GM12891 (cell line): Measurements from ENCODE around the gene PLEKHM2.

Experiments
- DNase-seq: peaks from one replicate; pipeline ENCODE4 v3.0.0; 2011; ENCODE audit warnings: low spot score; ENCODE audit not compliant: insufficient read length
- FAIRE-seq: peaks from 2 replicates; lab custom pipeline; 2011; peaks lifted over from hg19 to GRCh38; lab: Jason Lieb, UNC
- PAX5 ChIP-seq: IDR thresholded peaks from 2 replicates; pipeline ENCODE4 v1.6.1; 2011; ENCODE audit warnings: low read length, moderate library complexity, mild to moderate bottlenecking; ENCODE audit not compliant: insufficient read depth, severe bottlenecking
- POLR2A ChIP-seq: IDR thresholded peaks from 2 replicates; pipeline ENCODE4 v1.6.1; 2011; ENCODE audit warnings: low read depth, low read length, control low read depth
- POLR2AphosphoS5 ChIP-seq: IDR thresholded peaks from 2 replicates; pipeline ENCODE4 v1.6.1; 2011; ENCODE audit warnings: low read depth, low read length, control low read depth
- POU2F2 ChIP-seq: IDR thresholded peaks from 2 replicates; pipeline ENCODE4 v1.6.1; 2011; ENCODE audit warnings: low read depth, mild to moderate bottlenecking, control low read depth, low read length, moderate library complexity
- SPI1 ChIP-seq: IDR thresholded peaks from 2 replicates; pipeline ENCODE4 v1.6.1; 2011; ENCODE audit warnings: low read depth, low read length, control low read depth
- TAF1 ChIP-seq: IDR thresholded peaks from 2 replicates; pipeline ENCODE4 v1.6.1; 2011; ENCODE audit warnings: low read depth, low read length, control low read depth

The PLEKHM2 gene

DNA sequence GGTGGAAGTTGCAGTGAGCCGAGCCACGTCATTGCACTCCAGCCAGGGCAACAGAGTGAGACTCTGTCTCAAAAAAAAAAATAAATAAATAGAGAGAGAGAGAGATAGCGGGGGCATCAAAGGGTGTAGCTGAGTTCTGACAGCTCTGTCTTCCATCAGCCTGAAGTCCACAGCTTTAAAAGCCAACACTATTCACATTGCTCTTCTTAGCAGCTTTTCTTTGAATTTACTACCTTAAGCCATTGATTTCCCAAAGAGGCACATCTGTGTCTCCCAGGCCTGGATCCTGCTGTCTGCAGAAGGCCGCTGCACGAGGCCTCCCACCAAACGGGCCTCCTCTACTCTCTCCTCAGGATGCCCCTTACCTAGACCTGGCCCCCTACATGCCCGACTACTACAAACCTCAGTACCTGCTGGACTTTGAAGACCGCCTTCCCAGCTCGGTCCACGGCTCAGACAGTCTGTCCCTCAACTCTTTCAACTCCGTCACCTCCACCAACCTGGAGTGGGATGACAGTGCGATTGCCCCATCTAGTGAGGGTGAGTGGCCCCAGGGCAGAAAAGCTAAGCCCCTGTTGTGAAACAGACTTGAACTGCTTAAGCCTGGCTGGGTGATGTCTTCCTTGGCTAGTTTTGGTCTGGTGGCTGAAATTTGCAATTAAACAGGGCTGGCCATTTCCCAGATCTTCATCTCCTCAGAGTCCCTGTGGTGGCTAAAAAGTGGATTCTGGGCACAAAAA, 35.4 kb downstream of the PLEKHM2 start:
- no peak for FAIRE-seq

DNA sequence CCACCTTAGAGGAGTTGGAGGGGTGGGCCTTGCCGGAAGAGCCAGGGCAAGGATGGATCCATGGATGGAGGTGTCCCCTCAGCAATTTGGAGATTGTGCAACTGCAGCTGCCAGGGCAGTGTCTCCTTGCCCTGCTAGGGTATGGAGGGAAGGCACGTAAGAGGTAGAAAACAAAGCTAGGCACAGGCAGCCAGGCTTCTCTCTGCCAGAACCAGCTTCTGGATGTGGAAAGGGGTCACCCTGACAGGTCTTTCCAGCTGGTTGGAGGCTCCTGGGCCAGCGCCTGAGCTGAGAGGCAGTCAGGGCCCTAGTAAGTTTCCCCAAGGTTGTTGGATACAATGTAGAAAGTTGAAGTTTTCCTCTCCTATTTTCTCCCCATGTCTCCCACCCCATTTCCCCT, 36.7 kb downstream of the PLEKHM2 start:
- TF ChIP-seq SPI1 = no peak
- TF ChIP-seq POLR2AphosphoS5 = no peak
- no peak for TF ChIP-seq POLR2A
- no peak for TF ChIP-seq POU2F2
- no peak for TF ChIP-seq TAF1
- no peak for TF ChIP-seq PAX5
- no peak for FAIRE-seq

More for the DNA sequence above, 35.4 kb downstream of the PLEKHM2 start:
- no peak for DNase-seq
- TF ChIP-seq PAX5 (no peak), POLR2AphosphoS5 (no peak), TAF1 (no peak), POU2F2 (no peak), SPI1 (no peak), POLR2A (no peak)

DNA sequence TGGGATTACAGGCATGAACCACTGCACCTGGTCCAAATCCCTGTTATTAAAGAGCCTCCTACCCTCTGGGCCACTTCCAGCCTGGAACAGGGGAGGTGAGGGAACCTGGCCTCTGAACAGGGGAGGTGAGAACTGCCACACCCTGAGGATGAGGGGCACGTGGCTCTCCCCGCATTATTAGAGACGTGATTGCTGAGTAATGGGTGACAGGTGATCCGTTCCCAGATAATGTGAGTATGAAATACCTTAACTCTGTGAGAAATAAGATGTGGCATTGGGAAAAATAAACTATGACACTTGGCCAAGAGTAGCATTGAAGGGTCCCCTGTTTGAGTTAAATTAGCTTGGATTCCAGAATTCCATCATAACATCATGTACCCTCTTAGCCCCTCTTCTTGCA, 38.3 kb downstream of the PLEKHM2 start:
- DNase-seq (no peak), FAIRE-seq (no peak)
- no peak for TF ChIP-seq PAX5
- TF ChIP-seq POU2F2 = no peak
- no peak for TF ChIP-seq POLR2A
- no peak for TF ChIP-seq SPI1
- TF ChIP-seq POLR2AphosphoS5 = no peak
- no peak for TF ChIP-seq TAF1

More for the DNA sequence above, 36.7 kb downstream of the PLEKHM2 start:
- no peak for DNase-seq

DNA sequence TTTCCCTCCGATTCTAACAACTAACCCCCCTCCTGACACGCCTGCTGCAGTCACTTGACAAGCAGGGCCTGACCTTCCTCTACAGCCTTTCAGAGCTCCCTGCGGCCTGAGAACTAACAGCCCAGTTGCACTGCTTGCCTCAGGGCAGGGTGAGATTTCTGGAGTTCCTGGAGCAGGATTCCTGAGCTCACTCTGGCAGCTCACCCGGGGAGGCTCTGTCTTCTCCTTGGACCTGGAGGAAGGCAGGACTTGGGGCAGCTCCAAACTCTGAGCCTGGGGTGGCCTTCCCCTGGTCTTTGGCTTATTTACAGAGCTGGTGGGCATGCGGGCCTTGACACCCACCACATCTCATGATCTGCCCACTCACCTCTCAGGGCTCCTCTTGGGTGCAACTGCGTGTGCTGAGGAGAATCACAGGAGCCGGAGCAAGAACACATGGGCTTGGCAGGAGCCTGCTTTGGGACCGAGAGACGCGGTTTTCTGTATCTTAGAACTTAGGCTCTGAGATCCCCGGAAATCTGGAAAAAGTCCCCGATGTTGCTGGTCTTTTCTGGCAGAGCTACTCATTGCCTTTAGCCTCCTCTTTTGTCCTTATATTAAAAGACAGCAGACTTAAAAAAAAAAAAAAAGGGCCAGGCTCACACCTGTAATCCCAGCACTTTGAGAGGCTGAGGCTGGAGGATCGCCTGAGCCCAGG, 38.9 kb downstream of the PLEKHM2 start:
- DNase-seq = no peak
- FAIRE-seq = no peak
- no peak for TF ChIP-seq SPI1
- TF ChIP-seq POLR2A = no peak
- TF ChIP-seq POLR2AphosphoS5 = no peak
- TF ChIP-seq POU2F2 = no peak
- no peak for TF ChIP-seq TAF1

DNA sequence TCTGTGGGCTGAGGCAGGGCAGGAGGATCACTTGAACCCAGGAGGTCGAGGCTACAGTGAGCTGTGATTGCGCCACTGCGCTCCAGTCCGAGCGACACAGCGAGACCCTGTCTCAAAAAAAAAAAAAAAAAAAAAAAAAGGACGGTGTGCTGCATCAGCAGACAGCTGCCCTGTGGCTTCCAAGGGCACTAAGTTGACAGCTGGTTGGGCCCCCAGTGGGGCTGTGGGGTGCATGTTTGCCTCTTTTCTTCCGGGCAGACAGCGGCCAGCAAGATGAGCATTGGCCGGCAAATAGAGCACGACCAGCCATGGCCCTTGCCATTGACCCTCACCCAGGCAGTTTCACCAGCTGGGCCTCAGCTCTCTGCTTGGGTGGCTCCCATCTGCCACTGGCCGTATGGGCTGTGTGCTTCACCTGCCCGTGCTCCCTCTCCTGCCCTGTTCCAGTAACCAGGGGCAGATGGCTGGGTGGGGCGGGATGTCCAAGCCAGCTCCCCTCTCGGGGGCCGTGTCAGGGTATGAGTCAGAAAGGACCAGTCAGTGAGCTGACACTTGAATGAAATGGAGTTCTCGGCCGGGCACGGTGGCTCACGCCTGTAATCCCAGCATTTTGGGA, 39.6 kb downstream of the PLEKHM2 start:
- FAIRE-seq (no peak), DNase-seq (no peak)
- TF ChIP-seq POLR2A (no peak), POU2F2 (no peak)

DNA sequence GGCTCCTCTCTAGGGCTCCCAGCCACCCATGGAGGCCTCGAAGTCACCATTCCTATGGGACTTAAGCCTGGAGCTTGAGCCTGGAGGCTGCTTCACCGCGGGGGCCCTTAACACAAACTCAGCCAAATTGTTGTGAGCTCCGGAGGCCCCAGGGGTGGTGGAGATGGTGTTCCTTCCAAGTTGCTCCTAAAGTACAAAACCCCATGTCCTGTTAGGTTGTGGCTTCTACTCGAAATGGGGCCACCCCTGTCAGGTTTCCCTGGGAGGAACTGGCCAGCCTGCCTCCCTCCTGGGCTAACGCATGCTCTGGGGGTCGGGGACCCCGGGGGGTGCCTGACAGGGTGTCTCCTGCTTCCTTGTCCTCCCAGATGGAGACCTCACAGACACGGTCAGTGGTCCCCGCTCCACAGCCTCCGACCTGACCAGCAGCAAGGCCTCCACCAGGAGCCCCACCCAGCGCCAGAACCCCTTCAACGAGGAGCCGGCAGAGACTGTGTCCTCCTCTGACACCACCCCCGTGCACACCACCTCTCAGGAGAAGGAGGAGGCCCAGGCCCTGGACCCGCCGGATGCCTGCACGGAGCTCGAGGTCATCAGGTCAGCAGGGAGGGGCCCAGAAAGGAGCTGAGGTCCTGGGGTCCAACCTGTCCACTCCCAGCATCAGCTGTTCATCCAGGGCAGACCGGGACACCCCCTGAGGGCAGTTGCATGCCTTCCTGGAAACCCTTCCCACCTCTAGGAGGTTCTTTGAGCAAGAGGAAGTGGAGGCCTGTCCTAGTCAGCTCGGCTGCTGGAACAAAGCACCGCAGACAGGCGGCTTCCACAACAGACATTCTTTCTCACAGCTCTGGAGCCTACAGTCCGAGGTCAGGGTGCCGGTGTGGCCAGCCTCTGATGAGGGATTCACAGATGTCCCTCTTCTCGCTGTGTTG, 41.1 kb downstream of the PLEKHM2 start:
- no peak for FAIRE-seq
- TF ChIP-seq POLR2AphosphoS5 = no peak
- TF ChIP-seq POLR2A = no peak
- TF ChIP-seq PAX5 = no peak
- TF ChIP-seq TAF1 = no peak
- no peak for TF ChIP-seq POU2F2
- no peak for TF ChIP-seq SPI1

DNA sequence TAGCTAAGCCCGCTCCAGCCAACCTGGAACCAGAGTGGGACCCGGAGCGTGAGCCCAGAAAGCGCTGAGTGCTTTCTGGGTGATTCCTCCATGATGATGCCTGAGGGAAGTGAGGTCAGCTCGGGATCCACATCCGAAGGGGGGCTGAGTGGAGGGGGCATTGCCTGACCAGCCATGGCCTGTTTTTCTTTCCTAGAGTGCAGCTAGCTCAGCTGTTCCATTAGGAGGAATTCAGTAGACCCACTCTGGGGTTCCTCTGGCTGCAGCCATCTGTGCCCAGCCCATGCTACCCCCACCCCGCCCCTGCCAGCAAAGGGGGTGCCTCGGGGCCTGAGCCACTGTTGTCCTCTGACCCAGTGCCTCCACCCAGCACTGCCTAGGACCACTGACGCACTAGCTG, 42.4 kb downstream of the PLEKHM2 start:
- FAIRE-seq = no peak
- DNase-seq = no peak
- TF ChIP-seq POU2F2 = no peak
- TF ChIP-seq PAX5 = no peak
- no peak for TF ChIP-seq TAF1
- no peak for TF ChIP-seq POLR2AphosphoS5
- no peak for TF ChIP-seq POLR2A
- TF ChIP-seq SPI1 = no peak

More for the DNA sequence above, 41.1 kb downstream of the PLEKHM2 start:
- DNase-seq = no peak

DNA sequence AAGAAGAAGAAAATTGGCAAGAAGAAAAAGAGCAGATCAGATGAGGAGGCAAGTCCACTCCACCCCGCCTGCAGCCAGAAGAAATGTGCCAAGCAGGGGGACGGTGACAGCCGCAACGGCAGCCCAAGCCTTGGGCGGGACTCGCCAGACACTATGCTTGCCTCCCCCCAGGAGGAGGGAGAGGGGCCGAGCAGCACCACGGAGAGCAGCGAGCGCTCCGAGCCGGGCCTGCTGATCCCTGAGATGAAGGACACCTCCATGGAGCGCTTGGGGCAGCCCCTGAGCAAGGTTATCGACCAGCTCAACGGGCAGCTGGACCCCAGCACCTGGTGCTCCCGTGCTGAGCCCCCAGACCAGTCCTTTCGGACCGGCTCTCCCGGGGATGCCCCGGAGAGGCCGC, 42.9 kb downstream of the PLEKHM2 start:
- FAIRE-seq (no peak), DNase-seq (no peak)
- TF ChIP-seq SPI1 (no peak), POLR2AphosphoS5 (no peak), POU2F2 (no peak), TAF1 (no peak), PAX5 (no peak), POLR2A (no peak)

DNA sequence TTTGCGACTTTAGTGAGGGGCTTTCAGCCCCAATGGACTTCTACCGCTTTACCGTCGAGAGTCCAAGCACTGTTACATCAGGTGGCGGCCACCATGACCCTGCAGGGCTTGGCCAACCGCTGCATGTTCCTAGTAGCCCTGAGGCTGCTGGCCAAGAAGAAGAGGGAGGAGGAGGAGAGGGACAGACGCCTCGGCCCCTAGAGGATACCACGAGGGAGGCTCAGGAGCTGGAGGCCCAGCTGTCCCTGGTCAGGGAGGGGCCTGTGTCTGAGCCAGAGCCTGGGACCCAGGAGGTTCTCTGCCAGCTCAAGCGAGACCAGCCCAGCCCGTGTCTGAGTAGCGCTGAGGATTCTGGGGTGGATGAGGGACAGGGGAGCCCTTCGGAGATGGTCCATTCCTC, 43.3 kb downstream of the PLEKHM2 start:
- FAIRE-seq = no peak
- TF ChIP-seq SPI1 (no peak), PAX5 (no peak), POLR2A (no peak), TAF1 (no peak), POLR2AphosphoS5 (no peak), POU2F2 (no peak)
- DNase-seq = no peak
